K562 (cell line): Measurements from ENCODE around the gene TLX2. TPM values are rescaled to one million over a fixed set of nuclear protein-coding genes. Genes with fewer than 3 reads are reported as not detected.
A peak's percentile ranks its signal among the peaks of the same experiment; 100 is the strongest.

Source experiments
- ARID3B ChIP-seq: fragments of 250-450 bp; sonication (Bioruptor Pico); IDR thresholded peaks from 2 replicates; pipeline ENCODE4 v1.4.0; 2020; ENCODE audit warnings: borderline replicate concordance
- CHD7 ChIP-seq: fragments of 200-600 bp; sonication (generic); IDR thresholded peaks from one replicate; pipeline ENCODE4 v1.6.1; 2012; ENCODE audit warnings: mild to moderate bottlenecking, low read depth, low read length, inconsistent platforms
- GMEB1 ChIP-seq: fragments of 250-450 bp; sonication (Bioruptor Pico); IDR thresholded peaks from 2 replicates; pipeline ENCODE4 v1.4.0; 2020; ENCODE audit warnings: mild to moderate bottlenecking
- HMGN3 ChIP-seq: IDR thresholded peaks from 2 replicates; pipeline ENCODE4 v1.6.1; 2011; ENCODE audit warnings: borderline replicate concordance, low read depth, mild to moderate bottlenecking, mixed read lengths, low read length; ENCODE audit not compliant: insufficient read length; ENCODE audit errors: extremely low read depth
- KDM2B ChIP-seq: fragments of 250-450 bp; sonication (Bioruptor Pico); IDR thresholded peaks from 2 replicates; pipeline ENCODE4 v1.8.0; 2021; ENCODE audit warnings: mild to moderate bottlenecking, moderate library complexity
- MBD1 ChIP-seq: fragments of 250-450 bp; sonication (Bioruptor Pico); IDR thresholded peaks from 2 replicates; pipeline ENCODE4 v1.8.0; 2022; ENCODE audit warnings: inconsistent platforms
- ZNF23 ChIP-seq: fragments of 250-450 bp; sonication (Bioruptor Pico); IDR thresholded peaks from 2 replicates; pipeline ENCODE4 v1.4.0; 2020; ENCODE audit warnings: mild to moderate bottlenecking
- ZNF695 ChIP-seq: fragments of 450-650 bp; formaldehyde crosslinking; IDR thresholded peaks from 2 replicates; pipeline ENCODE4 v1.4.0; 2020; ENCODE audit warnings: mild to moderate bottlenecking, moderate library complexity
- polyA plus RNA-seq, 8 experiments: library from polyadenylated mRNA; depleted of rRNA in 4 of 8; stranded (reverse) in 5 of 8; unstranded in 3 of 8; fragments of >200 nt; fragmentation: Nextera tagmentation in 2 of 8; fragmentation: Illumina TruSeq in 1 of 8; extraction: Ambion mirVana in 2 of 8; extraction: Trizol in 1 of 8; gene quantifications; 2 replicates each; pipeline versions ENCODE4 v1.2.1 to v1.2.3, GENCODE V29; 2011 to 2014; ENCODE audit warnings: inconsistent platforms in 1 of 8, missing spikeins in 1 of 8
- total RNA-seq, 7 experiments: library from RNA; depleted of rRNA in 6 of 7; stranded (reverse); fragments of >200 nt in 6 of 7; fragmentation: Illumina TruSeq in 2 of 7; extraction: Trizol in 2 of 7; gene quantifications; 2 replicates each; pipeline versions ENCODE4 v1.2.1 to v1.2.3, GENCODE V29; 2011 to 2021; ENCODE audit warnings: low replicate concordance in 1 of 7

Gene TLX2
- total and polyA plus RNA-seq, 9 of the 15 experiments (the other 6 are each of a cell fraction or from before 2014, with no cell fraction given) = not detected

- TF ChIP-seq CHD7 (no peak), KDM2B (CRISPR knock-in tag) (no peak; the same call in 1 of the 2 replicates), HMGN3 (peak; percentile 95), MBD1 (CRISPR knock-in tag) (0 out of 2 replicates have a peak, but pooled peaks have one; percentile 81), GMEB1 (CRISPR knock-in tag) (0 out of 2 replicates have a peak, but pooled peaks have one; percentile 19), ARID3B (CRISPR knock-in tag) (no peak), ZNF23 (CRISPR knock-in tag) (no peak), ZNF695 (CRISPR knock-in tag) (no peak)
Observed at GRCh38 chr2:74548900-74549826, 34.9 kb downstream of the TLX2 start (continued).
